Measurements from ENCODE around the gene GNS.

The GNS gene

DNA sequence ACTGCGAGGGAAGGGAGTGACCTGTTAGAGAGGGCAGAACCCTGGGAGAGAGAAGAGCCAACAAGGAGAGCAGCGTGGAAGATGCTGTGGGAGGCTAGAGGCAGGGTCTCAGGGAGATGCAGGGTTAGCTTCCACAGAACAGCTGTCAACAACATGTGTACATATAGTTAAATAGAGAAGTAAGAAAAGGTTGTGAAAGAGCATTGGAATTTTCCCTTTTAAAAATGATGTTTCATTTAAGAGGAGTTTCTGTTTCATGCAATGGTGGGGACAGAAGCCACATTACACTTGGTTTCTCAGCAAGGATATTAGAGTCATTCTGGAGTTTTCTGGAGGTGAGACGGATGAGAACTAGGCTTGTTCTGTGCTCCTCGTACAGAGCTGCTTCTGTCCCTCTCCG, 41.4 kb upstream of the GNS start:
- DNase-seq (ENCODE audit: low read depth) = peak; percentile 12
- TF ChIP-seq, protein P1, sequence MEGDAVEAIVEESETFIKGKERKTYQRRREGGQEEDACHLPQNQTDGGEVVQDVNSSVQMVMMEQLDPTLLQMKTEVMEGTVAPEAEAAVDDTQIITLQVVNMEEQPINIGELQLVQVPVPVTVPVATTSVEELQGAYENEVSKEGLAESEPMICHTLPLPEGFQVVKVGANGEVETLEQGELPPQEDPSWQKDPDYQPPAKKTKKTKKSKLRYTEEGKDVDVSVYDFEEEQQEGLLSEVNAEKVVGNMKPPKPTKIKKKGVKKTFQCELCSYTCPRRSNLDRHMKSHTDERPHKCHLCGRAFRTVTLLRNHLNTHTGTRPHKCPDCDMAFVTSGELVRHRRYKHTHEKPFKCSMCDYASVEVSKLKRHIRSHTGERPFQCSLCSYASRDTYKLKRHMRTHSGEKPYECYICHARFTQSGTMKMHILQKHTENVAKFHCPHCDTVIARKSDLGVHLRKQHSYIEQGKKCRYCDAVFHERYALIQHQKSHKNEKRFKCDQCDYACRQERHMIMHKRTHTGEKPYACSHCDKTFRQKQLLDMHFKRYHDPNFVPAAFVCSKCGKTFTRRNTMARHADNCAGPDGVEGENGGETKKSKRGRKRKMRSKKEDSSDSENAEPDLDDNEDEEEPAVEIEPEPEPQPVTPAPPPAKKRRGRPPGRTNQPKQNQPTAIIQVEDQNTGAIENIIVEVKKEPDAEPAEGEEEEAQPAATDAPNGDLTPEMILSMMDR (IDR thresholded peaks at IDR 0.05; ENCODE audit: low read depth, low read length, missing control alignments) = no peak
- H3K4me3 ChIP-seq (ENCODE audit: low read depth, low read length) = no peak overlapping the region

DNA sequence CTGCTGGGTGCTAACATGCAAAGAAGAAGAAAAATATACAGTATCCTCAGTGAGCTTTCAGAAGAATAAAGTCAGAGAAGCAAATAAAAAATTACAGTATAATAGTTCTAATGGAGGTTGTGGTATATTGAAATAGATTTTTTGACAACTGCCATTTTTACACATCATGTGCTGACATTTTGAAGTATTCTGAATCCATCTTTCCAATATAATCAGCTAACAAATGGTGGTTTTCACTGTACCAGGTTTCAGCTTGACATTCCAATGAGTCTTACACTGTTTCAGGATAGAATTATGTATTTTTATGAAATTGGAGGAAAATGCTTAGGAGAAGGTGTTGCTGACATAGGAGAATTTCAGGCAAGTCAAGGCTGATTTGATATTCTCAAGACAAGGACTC, 39.0 kb upstream of the GNS start:
- no peak for DNase-seq (ENCODE audit: low read depth)
- no peak overlapping the region for H3K4me3 ChIP-seq (ENCODE audit: low read depth, low read length)
- TF ChIP-seq, protein P1 (IDR thresholded peaks at IDR 0.05; ENCODE audit: low read depth, low read length, missing control alignments) = no peak

DNA sequence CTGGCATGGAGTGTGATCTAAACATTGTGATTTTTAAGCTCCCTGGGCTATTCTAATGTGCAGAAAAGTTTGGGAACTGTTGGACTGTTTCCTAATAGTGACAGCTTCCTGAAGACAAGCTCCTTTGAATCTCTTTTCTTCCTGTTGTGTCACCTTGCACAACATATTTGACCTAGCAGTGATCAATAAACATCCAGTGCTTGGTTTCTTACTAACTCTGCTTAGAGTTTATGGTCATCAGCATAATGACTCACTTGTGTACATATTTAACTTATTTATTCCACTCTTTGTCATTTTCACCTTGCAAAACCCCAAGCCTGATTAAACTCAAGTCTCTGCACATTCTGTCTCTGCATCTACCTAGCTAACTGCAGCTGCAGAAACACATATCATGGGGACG, 38.0 kb upstream of the GNS start:
- DNase-seq (ENCODE audit: low read depth) = no peak
- TF ChIP-seq, protein P1 (IDR thresholded peaks at IDR 0.05; ENCODE audit: low read depth, low read length, missing control alignments) = no peak
- H3K4me3 ChIP-seq (ENCODE audit: low read depth, low read length) = no peak overlapping the region

DNA sequence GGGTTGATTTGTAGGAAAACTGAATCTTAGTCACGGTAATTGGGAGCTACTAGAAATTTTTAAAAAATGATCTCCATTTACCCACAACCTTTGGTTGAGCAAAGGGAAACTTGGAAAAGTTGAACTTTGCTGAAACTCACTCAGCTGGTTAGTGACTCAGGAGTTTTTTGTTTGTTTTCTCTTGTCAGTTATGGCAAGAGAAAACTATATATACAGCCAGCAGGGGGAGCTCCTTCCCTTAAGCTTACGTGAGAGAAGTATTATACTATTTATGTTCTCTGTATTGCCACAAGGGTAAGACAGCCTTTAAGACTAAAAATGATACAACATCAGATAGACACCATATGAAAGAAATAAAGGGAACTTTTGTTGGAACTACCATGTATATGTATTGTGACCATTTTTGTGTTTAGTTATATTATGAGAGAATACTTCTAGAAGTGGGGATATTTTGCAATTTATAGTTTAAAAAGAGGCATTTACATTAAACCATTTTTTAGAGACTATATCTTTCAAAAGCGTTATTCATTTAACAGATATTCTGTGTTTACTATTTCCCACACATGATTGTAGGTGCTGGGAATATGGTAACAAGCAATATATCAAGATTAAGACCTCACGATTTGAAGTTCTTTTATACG, 37.1 kb upstream of the GNS start:
- H3K4me3 ChIP-seq (ENCODE audit: low read depth, low read length) = no peak overlapping the region
- DNase-seq (ENCODE audit: low read depth) = peak; percentile 76
- TF ChIP-seq, protein P1 (IDR thresholded peaks at IDR 0.05; ENCODE audit: low read depth, low read length, missing control alignments) = peak; percentile 71

DNA sequence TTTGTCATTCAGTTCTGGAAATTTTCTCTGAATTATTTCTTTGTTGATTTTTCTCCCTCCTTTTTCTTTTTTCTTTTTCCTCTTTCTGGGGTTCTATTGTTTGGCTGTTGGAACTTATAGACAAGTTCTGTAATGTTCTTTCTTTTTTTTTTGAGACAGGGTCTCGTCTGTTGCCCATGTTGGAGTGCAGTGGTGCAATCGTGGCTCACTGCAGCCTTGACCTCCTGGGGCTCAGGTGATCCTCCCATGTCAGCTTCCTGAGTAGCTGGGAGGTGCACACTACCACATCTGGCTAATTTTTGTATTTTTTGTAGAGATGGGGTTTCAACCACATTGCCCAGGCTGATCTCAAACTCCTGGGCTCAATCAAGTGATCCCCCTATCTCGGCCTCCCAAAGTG, 35.1 kb upstream of the GNS start:
- TF ChIP-seq, protein P1 (IDR thresholded peaks at IDR 0.05; ENCODE audit: low read depth, low read length, missing control alignments) = no peak
- DNase-seq (ENCODE audit: low read depth) = no peak
- H3K4me3 ChIP-seq (ENCODE audit: low read depth, low read length) = no peak overlapping the region

DNA sequence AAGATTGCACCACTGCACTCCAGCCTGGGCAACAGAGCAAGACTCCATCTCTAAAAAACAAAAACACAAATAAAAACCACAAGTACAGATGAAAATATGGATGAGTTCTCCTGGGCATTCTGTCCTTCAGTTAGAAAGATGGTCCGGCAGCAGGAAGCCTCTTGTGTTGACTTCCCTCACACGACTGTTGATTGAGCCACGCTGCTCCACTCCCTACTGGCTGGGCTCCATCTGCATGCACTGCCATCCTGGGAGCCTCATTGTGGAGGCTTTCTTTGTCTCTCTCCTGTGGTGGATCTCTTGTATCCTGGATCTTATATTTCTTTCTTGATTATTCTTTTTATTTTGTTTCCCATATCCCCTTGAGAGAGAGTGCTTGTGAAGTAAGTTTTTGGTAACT, 34.4 kb upstream of the GNS start:
- DNase-seq (ENCODE audit: low read depth) = no peak
- no peak overlapping the region for H3K4me3 ChIP-seq (ENCODE audit: low read depth, low read length)
- TF ChIP-seq, protein P1 (IDR thresholded peaks at IDR 0.05; ENCODE audit: low read depth, low read length, missing control alignments) = no peak

DNA sequence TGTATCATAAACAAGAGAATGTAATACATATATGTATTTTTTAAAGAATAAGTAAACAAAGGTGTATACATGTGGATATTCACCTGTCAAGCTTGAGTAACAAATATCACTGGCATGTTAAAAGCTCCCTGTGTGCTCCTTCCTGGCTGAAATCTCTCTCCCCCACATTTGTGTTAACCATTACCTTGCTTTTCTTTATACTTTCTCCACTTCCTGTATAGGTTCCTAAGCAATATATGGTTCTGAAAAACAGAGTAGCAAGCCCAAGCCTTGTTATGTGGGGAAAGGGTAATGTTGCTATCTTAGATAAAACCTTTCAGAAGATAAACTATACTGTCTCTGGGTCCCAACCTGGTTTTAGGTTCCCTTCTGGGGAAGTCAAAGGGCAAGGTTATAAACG, 32.9 kb upstream of the GNS start:
- no peak overlapping the region for H3K4me3 ChIP-seq (ENCODE audit: low read depth, low read length)
- no peak for DNase-seq (ENCODE audit: low read depth)
- TF ChIP-seq, protein P1 (IDR thresholded peaks at IDR 0.05; ENCODE audit: low read depth, low read length, missing control alignments) = no peak
